NCI-H2081 treated with DMSO at 0.1 percent for 48 hours (cell line): ENCODE data around the gene FBXO4.
"Not testable (repeated sequence)": the region's sequence is repeated elsewhere in the genome, so short reads cannot be mapped to it uniquely, and the experiment has no call there.

Source experiments
- DNase-seq: peaks from one replicate; lab custom pipeline; 2025; lab: John Stamatoyannopoulos, UW

Gene FBXO4

GRCh38 chr5:41924526-41924871 lies 582 bp upstream of the FBXO4 start:
- no peak for DNase-seq

DNA sequence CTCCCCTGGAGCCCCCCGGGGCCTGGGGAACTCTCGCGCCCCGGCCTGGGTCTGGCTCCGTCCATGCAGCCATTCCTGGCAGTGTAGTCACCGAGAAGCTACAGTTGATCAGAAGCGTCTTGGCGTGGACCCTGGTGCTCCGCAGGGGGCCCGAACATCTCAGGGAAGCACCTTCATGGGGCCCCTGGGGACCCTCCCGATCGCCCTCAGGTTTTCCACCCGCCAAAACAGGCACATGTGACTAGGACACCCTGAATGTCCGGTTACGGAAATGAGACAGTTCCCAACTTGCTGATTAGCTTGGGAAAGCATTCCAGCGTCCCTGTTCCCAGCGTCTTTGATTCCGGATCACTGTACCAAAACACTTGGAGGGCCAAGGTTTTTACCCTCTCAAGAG lies 472 bp downstream of the FBXO4 start:
- DNase-seq = no peak

DNA sequence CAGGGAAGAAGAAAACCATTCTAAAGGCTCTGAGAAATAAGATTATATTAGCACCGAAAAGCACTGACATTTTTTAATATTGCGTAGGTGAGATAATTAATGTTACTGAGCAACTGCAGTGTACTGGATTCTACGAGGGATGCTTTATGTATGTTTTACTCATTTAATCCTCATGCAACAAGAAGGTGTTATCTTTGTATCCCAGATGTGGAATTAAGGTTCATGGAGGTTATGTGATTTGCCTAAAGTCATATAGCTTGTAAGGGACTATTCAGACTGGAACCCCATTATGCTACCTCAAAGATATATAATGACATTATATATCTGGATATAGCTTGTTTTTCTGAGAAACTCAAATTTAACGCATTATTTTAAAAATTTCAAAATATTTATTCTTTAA lies 2.5 kb downstream of the FBXO4 start:
- DNase-seq = no peak

DNA sequence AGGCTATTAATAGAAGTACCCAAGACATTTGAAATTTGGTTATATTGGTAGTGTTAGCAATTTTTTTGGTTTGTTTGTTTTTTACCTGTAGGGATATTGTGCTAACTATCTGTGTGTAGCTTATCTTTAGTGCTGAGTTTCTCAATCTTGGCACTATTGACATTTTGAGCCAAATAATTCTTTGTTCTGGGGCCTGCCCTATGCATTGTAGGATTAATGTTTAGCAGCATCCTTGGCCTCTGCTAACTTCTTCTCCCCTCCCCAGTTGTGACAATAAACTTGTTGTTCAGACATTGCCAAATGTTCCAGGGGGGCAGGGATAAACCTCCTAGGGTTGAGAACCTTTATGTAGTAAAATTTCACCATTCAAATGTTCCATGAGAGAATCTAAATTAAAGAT lies 4.0 kb downstream of the FBXO4 start:
- no peak for DNase-seq

GRCh38 chr5:41932770-41933169 lies 7.7 kb downstream of the FBXO4 start:
- DNase-seq = no peak

DNA sequence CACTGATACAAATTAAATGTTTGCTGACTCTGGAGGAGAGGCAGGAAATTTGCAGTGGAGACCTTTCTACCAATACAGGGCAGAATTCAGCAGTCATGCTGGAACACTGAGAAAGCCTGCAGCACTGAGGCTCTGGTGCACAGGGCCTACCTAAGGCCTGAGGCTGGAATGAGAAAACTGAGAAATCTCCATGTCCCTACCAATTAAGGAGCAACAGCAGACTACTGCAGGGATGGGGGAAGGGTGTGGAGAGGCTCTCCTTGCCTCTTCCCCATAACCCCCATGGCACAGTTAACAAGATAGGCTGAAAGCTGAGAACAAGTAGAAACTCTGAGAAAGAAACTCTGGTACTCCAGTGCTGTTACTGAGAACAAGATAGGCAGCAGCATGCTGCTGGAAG lies 10.5 kb downstream of the FBXO4 start:
- no peak for DNase-seq

GRCh38 chr5:41940641-41941040 lies 15.6 kb downstream of the FBXO4 start:
- DNase-seq = no peak

DNA sequence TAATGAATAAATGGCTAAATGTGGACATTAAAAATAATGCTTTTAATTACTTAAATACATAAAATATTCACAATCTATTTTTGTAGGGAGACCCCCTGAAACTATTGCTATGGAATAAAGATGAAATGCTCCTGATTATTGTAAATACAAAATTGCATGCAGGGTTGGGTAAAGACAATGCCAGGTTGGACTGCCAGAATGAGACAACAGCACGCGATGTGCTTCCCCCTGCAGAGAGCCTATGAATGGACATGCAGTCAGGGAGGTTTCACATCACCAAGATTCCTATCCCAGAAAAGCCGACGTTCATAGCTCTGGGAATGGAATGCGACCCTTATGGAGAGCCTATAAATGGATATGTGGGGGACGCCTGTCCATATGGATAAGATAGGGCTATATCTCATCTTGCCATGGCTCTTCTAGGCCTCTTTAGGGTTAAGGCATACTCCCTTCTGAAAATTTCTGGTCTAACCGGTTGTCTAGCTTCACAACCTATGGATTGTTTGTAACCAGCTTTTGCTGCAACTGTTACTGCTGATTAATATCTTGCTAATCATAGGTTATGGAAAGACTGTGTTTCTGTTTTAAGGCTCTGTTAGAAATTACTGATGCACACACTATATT lies 20.4 kb downstream of the FBXO4 start:
- DNase-seq = not testable (repeated sequence)

DNA sequence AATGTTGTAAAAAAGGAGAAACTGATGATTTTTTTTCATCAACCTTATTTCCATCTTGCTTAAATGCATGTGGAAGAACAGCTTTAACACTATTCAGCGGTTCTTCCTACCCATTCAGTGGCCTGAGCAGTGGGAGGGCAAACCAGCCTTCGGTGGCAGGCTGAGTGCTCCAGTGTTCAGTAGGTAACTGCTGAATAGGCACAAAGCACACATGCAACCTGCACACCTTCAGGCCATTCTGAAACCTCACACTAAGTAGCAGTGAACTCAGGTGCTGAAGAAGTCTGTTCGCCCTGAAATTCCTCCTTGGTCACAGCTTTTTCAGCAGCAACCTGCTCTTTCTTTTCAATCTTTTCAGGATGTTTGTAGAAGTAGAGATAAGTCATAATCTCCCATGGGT lies 26.1 kb downstream of the FBXO4 start:
- no peak for DNase-seq

- no peak for DNase-seq
Observed at GRCh38 chr5:41954286-41954685, 29.2 kb downstream of the FBXO4 start.

DNA sequence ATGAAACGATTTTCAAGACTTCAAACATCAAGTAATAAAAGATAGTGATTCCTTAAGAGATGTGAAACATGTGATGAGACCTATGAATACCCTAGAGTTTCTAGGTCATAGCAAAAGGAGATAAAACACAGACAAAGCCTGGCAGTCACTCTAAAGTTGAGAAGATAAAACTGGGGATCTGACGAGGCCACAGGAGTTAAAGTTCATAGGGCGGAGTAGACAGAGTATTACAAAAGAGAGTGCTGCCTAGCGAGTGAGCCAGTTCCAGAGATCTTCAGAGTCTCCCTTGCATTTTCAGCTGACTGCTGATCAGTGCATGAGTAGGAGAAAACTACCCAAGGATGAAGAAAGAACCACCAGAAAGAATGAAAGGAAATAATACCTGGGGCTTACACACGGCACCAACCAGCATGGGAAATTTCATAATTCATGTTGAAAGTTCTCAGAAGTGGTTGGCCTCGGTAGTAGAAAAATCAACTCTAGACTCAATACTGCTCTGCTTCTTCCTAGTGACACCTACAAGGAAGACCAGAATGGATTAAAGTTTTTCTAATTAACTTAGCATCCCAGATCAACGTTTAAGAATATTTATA lies 30.4 kb downstream of the FBXO4 start:
- DNase-seq = no peak

GRCh38 chr5:41956943-41957342 lies 31.9 kb downstream of the FBXO4 start:
- no peak for DNase-seq

GRCh38 chr5:41960481-41960880 lies 35.4 kb downstream of the FBXO4 start:
- DNase-seq = no peak

DNA sequence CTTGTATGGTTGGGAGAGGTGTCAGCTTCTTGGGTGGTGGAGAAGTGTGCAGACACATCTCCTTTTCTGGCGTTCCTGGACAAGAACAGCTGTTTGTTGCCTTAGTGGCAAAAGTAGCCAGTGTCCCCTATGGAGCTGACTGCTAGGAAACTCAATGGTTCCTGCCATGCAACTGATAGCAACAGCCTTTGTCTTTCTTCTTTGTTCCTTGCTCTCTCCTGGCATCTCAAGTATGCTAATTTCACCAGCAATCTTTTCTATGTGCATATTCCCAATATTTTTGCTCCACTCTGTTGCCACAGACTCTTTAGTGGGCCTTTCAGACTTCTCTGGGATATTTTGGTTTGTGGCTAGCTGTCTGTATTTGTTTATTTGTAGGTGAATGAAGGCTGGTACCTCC lies 36.7 kb downstream of the FBXO4 start:
- DNase-seq = no peak

GRCh38 chr5:41962491-41962890 lies 37.4 kb downstream of the FBXO4 start:
- DNase-seq = no peak

- no peak for DNase-seq
Observed at GRCh38 chr5:41966401-41967105, 41.5 kb downstream of the FBXO4 start.

- no peak for DNase-seq
Observed at GRCh38 chr5:41967401-41967800, 42.3 kb downstream of the FBXO4 start.

DNA sequence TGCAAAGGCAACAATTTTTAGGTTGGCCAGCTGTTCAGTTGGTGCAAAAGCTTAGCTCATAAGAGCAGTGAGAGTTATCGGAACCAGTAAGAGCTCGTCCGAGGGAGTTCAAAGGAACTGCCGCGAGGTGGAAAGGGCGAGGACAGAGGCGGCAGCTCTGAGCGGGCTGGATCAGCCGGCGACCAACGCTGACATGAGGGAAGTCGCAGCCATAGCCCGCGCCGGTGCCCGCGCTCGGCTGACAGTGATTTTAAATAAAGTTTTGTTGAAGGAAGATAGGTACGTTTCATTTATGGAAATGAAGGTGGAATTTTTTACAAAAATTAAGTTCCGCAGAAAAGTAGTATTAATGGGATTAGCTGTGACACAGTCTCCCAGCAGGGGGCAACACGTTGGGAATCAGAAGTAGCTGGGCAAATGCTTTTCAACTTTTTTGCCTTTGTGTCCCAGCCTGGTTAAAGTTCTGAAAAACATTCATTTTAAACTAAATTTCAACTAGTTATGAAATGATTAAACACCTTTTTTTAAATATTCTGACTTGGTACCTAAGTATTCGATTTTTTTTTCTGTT lies 43.2 kb downstream of the FBXO4 start:
- DNase-seq = no peak

- no peak for DNase-seq
Observed at GRCh38 chr5:41973087-41973486, 48.0 kb downstream of the FBXO4 start.

DNA sequence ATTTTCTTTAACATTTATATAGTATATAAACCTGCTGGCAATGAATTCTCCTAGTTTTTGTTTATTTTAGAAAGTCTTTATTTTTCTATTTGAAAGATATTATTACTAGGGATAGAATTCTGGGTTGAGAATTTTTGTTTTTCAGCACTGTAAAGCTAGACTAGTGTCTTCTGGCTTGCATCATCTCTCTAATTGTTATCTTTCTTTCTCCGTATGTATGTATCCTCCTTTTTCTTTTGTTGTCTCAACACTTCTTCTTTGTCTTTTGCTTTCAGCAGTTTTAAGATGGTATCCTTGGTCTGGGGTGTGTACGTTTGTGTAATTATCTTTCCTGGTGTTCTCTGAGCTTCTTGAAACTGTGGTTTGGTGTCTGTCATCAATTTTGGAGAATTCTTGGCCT lies 48.8 kb downstream of the FBXO4 start:
- DNase-seq = no peak

- DNase-seq = no peak
Observed at GRCh38 chr5:41978676-41979075, 53.6 kb downstream of the FBXO4 start.

DNA sequence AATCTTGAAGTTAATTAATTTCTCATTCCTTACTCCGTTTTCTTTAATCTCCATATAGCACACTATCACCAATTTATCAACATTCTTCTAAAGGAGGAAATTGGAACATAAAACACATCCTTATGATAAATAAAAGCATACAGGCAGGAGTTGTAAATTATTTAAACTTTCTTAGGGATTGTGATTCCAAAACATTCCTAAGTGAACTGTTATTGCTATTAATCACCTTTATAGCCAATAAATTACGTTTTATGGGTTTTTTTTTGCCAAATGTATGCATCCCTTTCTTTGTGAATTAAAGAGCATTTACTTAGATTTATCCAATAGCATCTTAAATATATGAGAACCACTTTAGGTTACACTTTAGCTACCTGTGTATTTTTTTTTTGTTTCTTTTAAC lies 55.3 kb downstream of the FBXO4 start:
- DNase-seq = no peak

DNA sequence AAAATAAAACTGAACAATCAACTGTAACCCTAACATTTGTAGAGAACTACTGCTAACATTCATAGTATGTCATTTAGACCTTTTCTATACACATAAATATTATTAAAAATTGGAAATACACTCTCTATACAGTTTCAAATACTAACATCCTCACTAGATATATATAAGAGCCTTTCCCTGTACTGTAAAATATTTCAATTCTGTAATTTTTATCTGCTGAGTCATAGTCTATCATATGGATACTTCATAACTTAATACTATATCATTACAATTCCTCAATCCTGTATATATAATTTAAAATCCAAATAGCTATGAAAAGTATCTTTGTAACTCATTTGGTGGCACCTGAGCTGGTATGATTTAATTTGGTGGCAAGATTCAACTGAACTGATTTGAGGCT lies 55.8 kb downstream of the FBXO4 start:
- no peak for DNase-seq
